NCI-H748 (cell line): ENCODE measurements around the gene DMD.
"Not testable (repeated sequence)": the region's sequence is repeated elsewhere in the genome, so short reads cannot be mapped to it uniquely, and the experiment has no call there.

Experiments
- DNase-seq: peaks from one replicate; lab custom pipeline; 2025; ENCODE audit not compliant: unreplicated experiment; lab: John Stamatoyannopoulos, UW

The DMD gene

DNA sequence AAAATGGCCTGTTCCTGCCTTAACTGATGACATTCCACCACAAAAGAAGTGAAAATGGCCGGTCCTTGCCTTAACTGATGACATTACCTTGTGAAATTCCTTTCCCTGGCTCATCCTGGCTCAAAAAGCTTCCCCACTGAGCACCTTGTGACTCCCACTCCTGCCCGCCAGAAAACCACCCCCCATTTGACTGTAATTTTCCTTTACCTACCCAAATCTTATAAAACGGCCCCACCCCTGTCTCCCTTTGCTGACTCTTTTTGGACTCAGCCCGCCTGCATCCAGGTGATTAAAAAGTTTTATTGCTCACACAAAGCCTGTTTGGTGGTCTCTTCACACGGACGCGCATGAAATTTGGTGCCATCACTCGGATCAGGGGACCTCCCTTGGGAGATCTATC is 1833.5 kb downstream of the DMD start:
- not testable (repeated sequence) for DNase-seq

DNA sequence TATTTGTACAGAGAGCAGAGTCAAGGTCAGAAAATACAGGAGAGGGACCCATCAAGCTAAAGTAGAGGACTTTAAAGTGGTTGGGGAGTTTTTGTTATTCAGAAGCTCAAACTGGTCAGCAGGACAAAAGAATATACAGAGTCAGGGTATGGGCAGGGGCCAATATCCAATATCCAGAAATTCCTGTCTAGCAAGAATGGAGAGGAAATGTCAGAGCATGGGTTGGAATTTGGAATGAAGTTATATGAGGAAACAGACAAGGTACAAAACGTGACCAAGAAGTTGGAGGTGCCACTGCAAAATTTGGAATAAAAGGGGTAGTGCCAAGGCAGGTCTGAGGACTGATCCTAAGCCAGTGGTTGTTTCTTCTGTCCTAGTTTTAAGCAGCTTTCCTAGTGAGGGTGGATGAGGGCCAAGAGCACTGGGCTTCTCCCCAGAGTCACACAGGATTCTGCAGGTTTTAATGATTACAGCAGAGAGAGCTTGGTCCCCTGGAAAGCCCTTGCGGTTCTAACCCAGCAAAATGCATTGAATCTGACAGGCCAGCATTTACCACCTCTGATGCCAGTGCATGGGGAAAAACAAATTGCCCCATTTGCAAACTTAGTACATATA is 1834.8 kb downstream of the DMD start:
- no peak for DNase-seq

DNA sequence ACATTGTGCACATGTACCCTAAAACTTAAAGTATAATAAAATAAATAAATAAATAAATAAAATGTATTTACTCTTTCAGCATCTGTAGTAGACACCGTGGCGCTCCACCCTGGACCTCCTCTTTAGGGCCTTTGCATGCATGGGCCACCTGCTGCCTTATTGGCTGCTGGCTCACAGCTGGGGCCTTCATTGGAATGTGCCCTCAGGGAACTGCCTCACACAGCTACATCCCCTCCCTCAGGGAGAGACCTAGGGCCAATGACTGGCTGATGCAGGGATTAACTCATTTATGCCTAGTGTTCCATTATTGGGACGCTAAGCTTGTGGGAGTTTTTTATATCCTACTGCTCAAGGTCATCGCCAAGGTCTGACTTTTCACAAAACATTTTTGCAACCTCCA is 1836.6 kb downstream of the DMD start:
- DNase-seq: no peak

DNA sequence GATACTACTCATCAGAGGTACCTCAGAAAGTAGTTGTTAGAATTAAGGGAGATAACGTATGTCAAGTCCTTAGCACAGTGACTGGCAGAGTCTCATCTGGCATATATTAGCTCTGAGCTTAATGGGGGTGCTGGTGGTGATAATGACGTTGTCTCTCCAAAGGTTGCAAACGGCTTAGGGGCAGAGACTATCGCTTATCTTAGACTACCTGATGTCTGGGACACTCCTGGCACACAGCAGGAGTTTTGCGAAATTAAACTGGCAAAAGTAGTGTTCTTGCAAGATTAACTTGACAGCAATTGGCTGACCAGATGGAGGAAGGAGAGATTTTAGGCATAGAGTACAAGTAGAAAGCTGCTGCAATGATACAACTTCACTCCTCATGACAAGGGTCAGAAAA is 1839.4 kb downstream of the DMD start:
- no peak for DNase-seq

DNA sequence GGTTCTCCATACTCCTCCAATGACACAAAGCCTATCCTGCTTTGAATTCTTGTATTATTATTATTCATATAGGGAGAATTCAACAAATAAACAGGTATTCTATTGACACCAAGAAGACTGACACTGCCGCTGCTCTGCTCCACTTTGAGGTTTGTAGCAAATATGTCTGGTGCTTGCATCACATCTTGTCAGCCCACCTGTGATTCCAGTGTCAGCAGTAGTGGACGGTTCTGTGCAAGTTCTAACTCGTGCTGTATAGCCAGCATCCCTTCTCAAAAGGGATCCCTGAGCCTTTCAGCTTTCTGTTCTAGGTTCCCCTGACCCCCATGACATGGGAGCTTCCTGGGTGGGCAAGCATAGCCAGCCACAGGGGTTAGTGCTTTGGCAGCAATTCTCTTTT is 1843.5 kb downstream of the DMD start:
- DNase-seq: no peak

DNA sequence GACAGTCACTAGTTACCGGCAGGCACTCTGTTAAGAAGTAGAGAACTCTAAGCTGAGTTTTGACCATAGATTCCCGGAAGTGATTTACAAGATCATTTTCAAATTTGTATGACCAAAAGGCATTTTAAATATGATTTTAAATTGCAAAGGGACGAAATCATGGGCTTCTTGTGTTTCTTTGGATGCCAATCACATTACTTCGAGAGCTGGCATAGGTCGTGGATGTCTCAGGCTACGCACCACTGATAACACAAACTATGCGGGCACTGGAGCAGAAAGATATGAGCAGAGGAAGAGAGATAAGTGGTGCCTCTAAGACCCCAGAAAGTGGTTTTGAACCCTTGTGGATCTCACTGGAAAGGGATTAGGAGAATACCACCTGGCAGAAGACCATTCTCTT is 1845.3 kb downstream of the DMD start:
- DNase-seq: no peak

DNA sequence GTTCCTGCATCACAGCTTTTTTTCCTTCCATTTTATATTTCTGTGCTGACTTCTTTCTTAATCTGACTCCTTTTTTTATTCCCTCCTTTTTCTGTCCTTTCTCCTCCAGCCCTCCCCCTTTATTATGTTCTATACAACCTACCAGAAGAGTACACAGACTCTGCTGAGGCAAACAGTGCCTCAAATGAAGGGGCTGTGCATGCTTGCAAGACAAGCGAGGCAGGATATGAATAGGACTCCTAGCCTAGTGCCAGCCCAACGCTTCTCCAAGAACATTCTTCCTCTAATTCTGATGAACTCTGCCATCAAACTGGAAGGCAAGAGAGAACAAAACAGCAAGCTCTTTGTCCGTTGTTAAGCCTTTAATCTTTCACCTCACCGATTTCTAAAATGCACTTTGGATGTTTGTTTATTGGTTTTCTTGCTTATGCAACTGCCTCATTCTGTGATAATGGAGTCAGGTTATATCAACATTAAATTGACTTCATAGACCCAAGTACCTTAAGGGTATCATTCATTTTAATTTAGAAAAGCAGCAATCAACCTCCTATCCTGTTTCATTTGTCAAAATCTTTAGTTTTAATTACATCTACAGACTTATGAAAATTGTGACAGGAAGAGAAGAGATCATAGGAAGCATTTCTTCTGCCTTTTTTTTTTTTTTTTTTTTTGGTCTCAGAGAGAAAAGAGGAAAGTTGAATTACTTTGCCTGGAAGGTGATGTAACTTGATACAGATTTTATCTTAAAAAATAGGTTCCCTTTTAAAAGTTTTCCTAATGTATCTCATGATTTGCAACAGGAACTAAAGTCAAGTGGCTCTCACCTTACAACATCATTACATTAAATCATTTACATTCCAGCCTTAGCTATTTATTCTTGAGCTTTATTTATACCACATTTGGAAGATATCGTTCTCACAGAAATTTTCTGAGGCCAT is 1854.8 kb downstream of the DMD start:
- peak; percentile 28 for DNase-seq

DNA sequence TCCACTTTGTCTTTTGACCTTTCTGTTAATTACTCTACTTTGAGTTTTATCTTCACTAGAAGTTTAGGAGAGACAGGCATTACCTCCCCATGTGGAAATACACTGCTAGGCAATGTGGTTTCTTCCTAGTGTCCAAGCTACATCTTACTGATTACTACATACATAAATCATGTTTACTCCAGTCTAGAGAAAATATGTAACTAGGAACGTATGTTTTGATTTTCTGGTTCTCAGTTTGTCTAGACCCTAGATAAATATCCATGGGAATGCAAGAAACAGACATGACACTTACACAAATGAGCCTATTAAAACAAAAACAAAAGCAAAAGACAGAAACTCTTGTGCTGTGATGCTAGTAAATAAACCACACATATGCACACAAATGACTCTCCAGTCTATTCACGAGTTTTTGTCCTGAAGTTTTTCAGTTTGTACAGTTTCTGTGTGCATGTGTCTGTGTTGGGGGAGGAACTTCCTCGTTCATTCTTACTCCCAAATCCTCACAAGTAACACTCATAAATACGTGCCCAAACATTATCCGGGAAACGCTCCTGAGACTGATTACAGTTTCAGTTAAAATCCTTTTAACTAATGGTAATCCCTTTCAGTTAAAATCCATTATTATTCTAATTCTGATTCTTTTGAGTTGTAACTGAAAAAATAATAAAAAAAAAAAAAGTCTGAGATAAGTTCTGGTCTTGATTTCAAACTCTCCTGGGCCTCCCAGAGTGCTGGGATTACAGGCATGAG is 1856.0 kb downstream of the DMD start:
- DNase-seq: no peak

DNA sequence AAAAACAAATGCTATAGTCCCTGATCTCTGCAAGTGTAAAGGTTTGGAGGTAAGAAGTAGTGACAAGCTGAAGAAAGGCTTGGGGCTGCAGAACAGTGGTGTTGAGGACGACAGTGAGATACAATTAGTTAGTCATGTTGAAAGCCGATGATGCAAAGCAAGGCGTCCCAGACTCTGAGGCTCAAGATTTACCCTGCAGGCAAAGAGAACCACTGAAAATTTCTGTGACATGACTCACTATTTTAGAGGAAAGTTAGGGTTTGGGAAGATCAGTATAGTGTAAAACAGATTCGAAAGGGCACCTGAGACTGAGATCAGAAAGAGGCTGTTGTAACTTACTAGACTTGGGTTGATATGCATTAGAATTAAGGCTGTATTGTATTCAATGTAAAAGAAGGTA is 1858.3 kb downstream of the DMD start:
- no peak for DNase-seq

DNA sequence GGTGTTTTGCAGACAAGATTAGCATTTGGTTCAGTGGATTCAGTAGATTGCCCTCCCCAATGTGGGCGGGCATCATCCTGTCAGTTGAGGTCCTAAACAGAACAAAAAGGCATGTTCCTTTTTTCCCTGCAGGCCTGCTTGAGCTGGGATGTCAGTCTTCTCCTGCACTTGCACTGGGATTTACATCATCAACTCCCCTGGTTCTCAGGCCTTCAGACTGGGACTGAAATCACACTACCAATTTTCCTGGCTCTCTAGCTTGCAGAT is 1860.6 kb downstream of the DMD start:
- DNase-seq: no peak

DNA sequence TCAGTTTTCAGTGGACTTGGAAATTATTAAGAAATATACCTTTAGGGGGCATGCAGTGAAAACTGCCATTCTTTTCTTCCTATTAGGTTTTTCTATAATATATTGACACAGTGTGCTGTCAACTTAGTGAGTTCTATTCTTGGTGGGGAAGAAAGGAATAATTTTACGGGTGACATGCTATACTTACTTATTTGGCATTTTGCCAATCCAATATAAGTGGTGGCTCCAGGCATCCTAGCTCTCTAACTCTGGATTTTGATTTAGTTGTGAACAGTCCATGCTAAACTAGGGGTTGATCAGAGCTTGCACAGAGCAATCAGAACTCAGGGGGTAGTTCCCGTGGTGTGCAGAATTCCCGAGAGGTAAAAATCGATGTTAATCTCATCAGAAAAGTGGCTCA is 1861.8 kb downstream of the DMD start:
- peak; percentile 3 for DNase-seq

DNA sequence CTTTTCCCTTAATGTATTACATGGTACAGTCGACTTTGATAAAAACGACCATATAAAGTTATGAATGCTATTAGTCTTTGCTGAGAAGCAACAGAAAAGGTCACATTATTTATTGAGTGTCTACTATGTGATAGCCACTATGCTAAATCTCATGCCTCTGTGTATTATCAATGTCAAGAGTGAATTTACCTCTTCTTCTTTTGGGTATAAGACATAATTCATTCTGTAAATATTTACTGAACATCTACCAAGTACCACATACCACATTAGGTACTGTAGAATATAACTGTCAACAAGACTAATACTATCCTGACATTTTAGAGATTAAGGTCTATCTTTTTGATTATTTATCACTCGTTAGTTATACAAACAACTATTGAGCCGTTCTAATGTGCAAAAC is 1870.8 kb downstream of the DMD start:
- DNase-seq: no peak

DNA sequence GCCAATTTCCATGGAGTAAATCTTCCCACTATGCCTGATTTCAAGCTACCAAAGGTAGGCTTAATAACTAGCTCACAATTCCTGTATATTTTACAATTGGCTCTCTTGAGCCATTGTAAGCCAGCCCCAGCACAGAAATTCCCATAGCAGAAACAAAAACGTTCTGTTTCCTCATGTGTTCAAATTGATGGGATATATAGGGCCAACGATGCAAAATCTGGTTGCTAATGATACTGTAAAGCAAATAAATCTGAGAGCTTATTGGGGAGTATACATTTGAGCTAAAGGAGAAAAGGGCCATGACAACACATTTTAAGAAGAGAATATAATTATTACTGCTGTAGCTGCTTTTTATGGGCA is 1872.4 kb downstream of the DMD start:
- no peak for DNase-seq

DNA sequence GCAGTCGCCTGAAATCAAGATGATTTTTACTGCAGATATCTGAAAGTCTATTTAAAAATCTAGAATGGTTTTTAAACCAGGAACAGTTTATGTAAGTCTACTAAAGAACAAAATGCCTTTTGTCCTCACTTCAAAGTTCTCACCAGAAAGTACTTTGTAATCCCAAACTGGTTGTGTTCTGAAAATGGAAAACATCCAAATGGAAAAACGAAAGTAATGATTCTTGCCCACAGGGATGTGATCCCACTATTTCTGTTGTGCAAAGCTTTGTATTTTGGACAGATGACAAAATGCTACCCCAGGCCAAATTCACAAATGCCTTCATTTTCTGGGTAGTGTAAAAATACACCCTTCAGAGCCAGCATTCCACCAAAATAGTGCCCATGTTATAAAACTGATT is 1874.0 kb downstream of the DMD start:
- DNase-seq: no peak

DNA sequence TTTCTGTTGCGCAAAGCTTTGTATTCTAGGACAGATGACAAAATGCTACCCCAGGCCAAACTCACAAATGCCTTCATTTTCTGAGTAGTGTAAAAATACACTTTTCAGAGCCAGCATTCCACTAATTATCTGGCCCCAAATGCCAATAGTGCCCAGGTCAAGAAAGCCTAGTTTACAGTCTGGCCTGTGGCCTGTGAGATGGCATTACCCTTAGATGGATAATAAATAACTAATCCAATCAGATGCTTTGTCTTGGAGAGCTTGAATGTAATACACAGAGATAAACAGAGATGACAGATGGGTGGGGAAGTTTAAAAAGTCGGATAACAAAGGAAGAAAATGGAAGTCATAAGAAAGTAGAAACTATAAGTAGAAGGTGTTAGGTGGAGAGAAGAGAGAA is 1874.9 kb downstream of the DMD start:
- no peak for DNase-seq

DNA sequence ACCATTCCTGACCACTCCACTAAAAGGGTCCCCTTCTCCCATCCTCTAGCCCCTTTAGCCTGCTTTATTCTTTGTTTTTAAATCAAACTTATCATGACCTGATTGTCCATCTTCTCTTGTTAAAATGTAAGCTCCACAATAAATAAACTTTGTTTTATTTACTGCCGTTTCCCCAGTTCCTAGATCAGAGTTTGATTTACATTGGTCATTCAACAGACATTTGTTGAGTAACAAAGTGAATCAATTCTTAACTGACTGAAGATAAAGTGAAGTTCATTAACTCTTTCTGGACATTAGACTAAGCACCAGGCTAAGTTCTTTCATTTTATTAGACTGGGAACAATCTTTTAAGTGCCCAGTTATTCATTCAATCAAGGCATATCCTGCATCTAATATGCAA is 1876.4 kb downstream of the DMD start:
- no peak for DNase-seq

DNA sequence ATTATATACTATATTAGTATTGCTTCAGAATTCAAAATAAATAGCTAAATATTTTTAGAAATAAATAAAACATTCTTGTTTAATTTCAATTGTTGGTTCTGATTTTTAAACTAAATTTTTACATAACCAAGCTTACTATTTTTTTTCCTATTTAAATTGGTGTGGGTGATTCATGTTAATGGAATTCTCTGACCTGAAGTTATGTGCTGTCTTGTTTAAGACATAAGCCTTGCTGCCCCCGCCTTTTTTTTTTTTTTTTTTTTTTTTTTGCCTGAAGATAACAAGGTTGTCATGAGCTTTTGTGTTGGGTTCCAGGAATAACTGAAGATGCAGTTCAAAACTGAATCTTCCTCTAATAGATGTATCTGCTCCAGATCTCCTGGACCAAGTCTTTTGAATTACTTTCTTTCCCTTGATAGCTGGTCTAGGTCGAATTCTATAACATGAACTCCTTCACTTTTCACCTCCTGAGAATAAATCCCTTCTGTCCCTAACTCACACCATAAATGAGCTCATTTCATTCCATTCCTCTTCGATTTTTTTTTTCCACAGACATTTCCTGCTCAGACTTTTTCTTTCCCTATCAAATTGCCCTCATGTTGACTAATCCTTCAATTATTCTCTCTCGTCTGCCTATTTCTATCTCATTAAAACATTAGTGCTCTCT is 1878.1 kb downstream of the DMD start:
- no peak for DNase-seq

DNA sequence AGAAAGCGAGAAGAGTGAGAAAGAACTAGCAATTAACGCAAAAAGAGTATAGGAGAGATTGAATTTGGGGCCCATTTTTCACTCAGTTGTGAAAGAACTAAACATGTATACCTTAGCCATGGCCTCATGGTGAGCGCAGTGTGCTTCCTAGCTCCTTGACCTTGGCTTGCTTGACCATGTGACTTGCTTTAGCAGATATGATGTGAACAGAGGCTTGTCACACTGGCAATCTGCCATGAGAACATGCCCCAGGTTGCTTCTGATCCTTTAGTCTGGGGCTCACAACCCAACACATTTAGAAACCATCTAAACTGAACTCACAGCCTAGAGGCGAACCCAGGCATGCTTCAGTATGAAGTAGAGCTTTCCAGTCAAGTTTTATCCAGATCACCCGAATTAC is 1879.4 kb downstream of the DMD start:
- DNase-seq: no peak

DNA sequence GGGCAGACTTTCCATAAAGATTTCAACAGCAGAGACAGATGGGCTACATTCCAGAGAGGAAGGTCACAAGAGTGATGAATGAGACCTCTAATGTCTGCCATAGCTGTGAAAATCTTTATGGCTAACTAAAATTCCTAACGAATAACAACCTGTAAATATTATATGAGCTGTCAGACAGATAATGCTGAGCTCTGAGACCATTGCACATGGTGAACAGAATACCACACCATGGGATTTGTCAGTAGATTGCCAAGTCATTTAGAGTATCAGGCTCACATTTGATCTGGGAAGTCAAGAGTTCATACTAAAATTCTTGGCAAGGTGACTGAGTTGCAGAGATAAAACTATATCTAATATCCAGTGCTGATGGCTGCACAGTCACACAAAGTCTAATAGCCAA is 1880.3 kb downstream of the DMD start:
- DNase-seq: no peak

DNA sequence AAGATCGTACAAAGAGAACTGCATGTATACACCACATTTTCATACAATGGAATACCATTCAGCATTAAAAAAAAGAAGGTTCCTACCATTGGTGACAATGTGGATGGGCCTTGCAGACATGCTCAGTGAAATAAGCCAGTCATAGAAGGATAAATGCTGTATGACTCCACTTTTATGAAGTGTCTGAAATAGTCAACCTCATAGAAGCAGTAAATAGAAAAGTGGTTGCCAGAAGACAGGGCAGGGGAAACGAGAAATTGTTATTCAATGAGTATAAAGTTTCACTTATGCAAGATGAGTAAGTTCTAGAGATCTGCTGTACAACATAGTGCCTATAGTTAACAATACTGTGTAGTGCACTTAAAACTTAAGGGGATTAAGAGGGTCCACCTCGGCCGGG is 1882.1 kb downstream of the DMD start:
- no peak for DNase-seq

DNA sequence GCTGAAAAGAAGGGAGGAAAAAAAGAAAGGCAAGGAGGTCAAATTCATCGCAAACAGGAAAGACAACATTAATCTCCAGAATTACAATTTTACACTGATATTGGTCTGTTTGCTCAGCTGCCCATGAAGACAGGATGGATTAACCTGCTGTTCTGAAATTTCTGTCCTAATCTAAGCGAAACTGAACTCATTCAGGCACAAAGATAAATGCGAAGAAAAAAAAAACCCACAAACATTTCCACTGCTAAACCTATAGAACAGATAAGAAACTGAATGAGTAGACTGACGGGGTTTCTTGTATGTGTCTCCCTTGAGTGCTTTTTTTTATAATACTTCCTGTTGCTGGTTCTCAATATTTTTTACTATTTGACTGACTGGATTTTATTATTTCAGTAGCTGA is 1887.7 kb downstream of the DMD start:
- peak; percentile 23 for DNase-seq

DNA sequence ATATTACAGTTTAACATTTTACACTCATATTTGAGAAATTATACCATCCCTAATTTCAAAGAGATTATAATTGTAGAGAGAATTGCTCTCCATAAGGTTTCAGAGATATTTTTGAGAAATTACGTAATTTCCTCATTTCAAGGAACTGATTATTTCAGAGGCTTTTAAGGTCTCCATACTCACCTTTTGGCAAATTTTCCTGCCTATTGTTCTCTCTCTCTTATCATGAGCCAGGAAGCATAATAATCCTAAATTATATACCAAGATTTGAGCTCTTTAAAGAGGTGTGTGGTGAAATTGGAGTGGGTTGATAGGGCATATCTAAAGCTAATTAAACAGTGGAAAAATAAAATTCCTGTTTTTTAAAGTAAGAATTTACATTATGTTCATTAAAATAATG is 1890.6 kb downstream of the DMD start:
- no peak for DNase-seq
